PC-3 (cell line): Measurements from ENCODE around the gene PTTG2. TPM values are rescaled to one million over a fixed set of nuclear protein-coding genes. Genes with fewer than 3 reads are reported as not detected.

ENCODE experiments used
- ATAC-seq: fragments of 200-7000 bp; cut with Tn5 transposase; 2 replicates; pipeline ENCODE4 v1.9.1; 2020; ENCODE audit warnings: mild to moderate bottlenecking, moderate library complexity
- BruUV-seq: library from RNA; stranded (reverse); fragments of 400-500 nt; replicated peaks from 2 replicates; lab custom pipeline; 2021; lab: Mats Ljungman, UMichigan
- CTCF ChIA-PET: fragments of 300-600 bp; sonication (Branson Sonifier 250); formaldehyde crosslinking; loops from one replicate; lab custom pipeline; 2022; ENCODE audit warnings: antibody characterized with exemption; lab: Charles Lee
- POLR2A ChIA-PET: fragments of 300-600 bp; sonication (Branson Sonifier 250); formaldehyde crosslinking; loops from one replicate; lab custom pipeline; 2022; ENCODE audit warnings: antibody characterized with exemption; ENCODE audit not compliant: unreplicated experiment; lab: Charles Lee
- DNase-seq: peaks from one replicate; pipeline ENCODE4 v3.0.0-alpha.2; 2015
- H2AFZ ChIP-seq: fragments of 300-600 bp; sonication (generic); 2 replicates; pipeline ENCODE4 v1.6.0; 2016; ENCODE audit warnings: antibody characterized with exemption, low read length
- H3F3A ChIP-seq: fragments of 300-600 bp; sonication (generic); one replicate; pipeline ENCODE4 v1.6.0; 2017; ENCODE audit warnings: antibody characterized with exemption, low read length, control low read depth, mild to moderate bottlenecking; ENCODE audit not compliant: unreplicated experiment
- H3K27ac ChIP-seq: fragments of 300-600 bp; sonication (generic); 2 replicates; pipeline ENCODE4 v1.5.1; 2016; ENCODE audit warnings: mild to moderate bottlenecking, low read length
- H3K27me3 ChIP-seq: fragments of 300-600 bp; sonication (generic); 2 replicates; pipeline ENCODE4 v1.6.1; 2016; ENCODE audit warnings: low read length, mixed read lengths
- H3K36me3 ChIP-seq: fragments of 300-600 bp; sonication (generic); 2 replicates; pipeline ENCODE4 v1.6.1; 2016; ENCODE audit warnings: low read depth, mixed run types, low read length, mixed read lengths
- H3K4me1 ChIP-seq: fragments of 300-600 bp; sonication (generic); 2 replicates; pipeline ENCODE4 v1.5.1; 2016; ENCODE audit warnings: low read length; ENCODE audit not compliant: insufficient read depth
- H3K4me2 ChIP-seq: fragments of 300-600 bp; sonication (generic); 2 replicates; pipeline ENCODE4 v1.6.0; 2016; ENCODE audit warnings: low read length
- H3K4me3 ChIP-seq: fragments of 300-600 bp; sonication (generic); 2 replicates; pipeline ENCODE4 v1.5.1; 2016; ENCODE audit warnings: mild to moderate bottlenecking, low read length, mixed read lengths
- H3K79me2 ChIP-seq: fragments of 300-600 bp; sonication (generic); 2 replicates; pipeline ENCODE4 v1.6.1; 2017; ENCODE audit warnings: low read length, mixed read lengths
- H3K9ac ChIP-seq: fragments of 300-600 bp; sonication (generic); 2 replicates; pipeline ENCODE4 v1.6.0; 2016; ENCODE audit warnings: mild to moderate bottlenecking, low read length
- H3K9me2 ChIP-seq: fragments of 300-600 bp; sonication (generic); replicated peaks from 2 replicates; pipeline ENCODE4 v1.6.1; 2016; ENCODE audit warnings: mixed run types, low read length, mixed read lengths
- H3K9me3 ChIP-seq: fragments of 300-600 bp; sonication (generic); 2 replicates; pipeline ENCODE4 v1.6.1; 2016; ENCODE audit warnings: low read length, mixed read lengths
- H4K20me1 ChIP-seq: fragments of 300-600 bp; sonication (generic); 2 replicates; pipeline ENCODE4 v1.6.1; 2016; ENCODE audit warnings: low read length, mixed read lengths
- EZH2 ChIP-seq: fragments of 300-600 bp; sonication (generic); IDR thresholded peaks from one replicate; pipeline ENCODE4 v1.6.1; 2017; ENCODE audit warnings: antibody characterized with exemption, mild to moderate bottlenecking, low read length; ENCODE audit not compliant: unreplicated experiment
- EZH2phosphoT487 ChIP-seq: fragments of 300-600 bp; sonication (generic); IDR thresholded peaks from 2 replicates; pipeline ENCODE4 v1.6.1; 2018; ENCODE audit warnings: mild to moderate bottlenecking, antibody characterized with exemption, low read length, borderline replicate concordance
- intact Hi-C: fragments of 100-400 bp; cut with micrococcal nuclease; formaldehyde crosslinking; loops from 2 replicates; pipeline ENCODE4 v1.9.0; 2023
- total RNA-seq: library from RNA; depleted of rRNA; stranded (reverse); fragments of >200 nt; gene quantifications from 2 replicates; pipeline ENCODE4 v1.2.3, GENCODE V29; 2014
- TF ChIP-seq, protein P1 (sequence below): fragments of 300-600 bp; sonication (generic); conservative IDR thresholded peaks from 2 replicates; pipeline ENCODE4 v1.5.1; 2017; ENCODE audit warnings: antibody characterized with exemption, low read depth, mild to moderate bottlenecking, low read length

The PTTG2 gene
- total RNA-seq, 1 experiment from 2014 or later, result not detected

GRCh38 chr4:37958932-37959331, 1.3 kb upstream of the PTTG2 start:
- Histone ChIP-seq H2AFZ (no peak overlapping the region), H3K9me3 (no peaks in the 10 kb centered on the region), H3K4me1 (no peaks in the 10 kb centered on the region), H3K27me3 (no peaks in the 10 kb centered on the region), H4K20me1 (no peaks in the 10 kb centered on the region), H3K4me3 (no peak overlapping the region), H3K36me3 (no peaks in the 10 kb centered on the region), H3F3A (no peaks in the 10 kb centered on the region), H3K9me2 (no peaks in the 10 kb centered on the region), H3K4me2 (no peak overlapping the region), H3K79me2 (no peaks in the 10 kb centered on the region), H3K9ac (no peak overlapping the region), H3K27ac (no peak overlapping the region)
- DNase-seq (no peak), ATAC-seq (no peak)
- TF ChIP-seq EZH2phosphoT487 (no peak), EZH2 (no peak)
- TF ChIP-seq, protein P1, sequence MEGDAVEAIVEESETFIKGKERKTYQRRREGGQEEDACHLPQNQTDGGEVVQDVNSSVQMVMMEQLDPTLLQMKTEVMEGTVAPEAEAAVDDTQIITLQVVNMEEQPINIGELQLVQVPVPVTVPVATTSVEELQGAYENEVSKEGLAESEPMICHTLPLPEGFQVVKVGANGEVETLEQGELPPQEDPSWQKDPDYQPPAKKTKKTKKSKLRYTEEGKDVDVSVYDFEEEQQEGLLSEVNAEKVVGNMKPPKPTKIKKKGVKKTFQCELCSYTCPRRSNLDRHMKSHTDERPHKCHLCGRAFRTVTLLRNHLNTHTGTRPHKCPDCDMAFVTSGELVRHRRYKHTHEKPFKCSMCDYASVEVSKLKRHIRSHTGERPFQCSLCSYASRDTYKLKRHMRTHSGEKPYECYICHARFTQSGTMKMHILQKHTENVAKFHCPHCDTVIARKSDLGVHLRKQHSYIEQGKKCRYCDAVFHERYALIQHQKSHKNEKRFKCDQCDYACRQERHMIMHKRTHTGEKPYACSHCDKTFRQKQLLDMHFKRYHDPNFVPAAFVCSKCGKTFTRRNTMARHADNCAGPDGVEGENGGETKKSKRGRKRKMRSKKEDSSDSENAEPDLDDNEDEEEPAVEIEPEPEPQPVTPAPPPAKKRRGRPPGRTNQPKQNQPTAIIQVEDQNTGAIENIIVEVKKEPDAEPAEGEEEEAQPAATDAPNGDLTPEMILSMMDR, result no peak
- POLR2A ChIA-PET, result no interaction called here
- BruUV-seq, result no TSS peak
- CTCF ChIA-PET, result no interaction called here
- intact Hi-C loops, result no loop called here

DNA sequence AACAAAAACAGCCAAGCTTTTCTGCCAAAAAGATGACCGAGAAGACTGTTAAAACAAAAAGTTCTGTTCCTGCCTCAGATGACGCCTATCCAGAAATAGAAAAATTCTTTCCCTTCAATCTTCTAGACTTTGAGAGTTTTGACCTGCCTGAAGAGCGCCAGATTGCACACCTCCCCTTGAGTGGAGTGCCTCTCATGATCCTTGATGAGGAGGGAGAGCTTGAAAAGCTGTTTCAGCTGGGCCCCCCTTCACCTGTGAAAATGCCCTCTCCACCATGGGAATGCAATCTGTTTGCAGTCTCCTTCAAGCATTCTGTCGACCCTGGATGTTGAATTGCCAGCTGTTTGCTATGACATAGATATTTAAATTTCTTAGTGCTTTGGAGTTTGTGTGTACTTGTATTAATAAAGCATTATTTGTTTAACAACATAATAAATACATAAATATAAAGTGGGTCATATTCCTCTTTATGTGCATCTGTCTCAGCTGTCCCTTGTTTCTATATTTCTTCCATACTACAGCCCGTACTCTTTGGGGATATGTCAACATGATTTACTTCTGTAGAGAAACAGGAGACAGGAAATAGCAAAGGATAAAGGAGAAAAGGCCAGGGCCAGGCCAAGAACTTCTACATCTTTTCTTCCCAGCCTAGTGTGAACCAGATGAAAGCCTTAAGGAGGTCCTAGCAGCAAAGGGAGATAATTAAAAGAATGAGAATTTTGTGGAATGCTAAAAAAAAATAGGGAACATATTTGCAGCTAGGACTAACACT, 667 bp downstream of the PTTG2 start:
- Histone ChIP-seq H3K27ac (no peak overlapping the region), H2AFZ (no peak overlapping the region), H3K9me2 (no peaks in the 10 kb centered on the region), H3K9me3 (no peaks in the 10 kb centered on the region), H3K27me3 (no peaks in the 10 kb centered on the region), H3K36me3 (no peaks in the 10 kb centered on the region), H3K4me1 (no peaks in the 10 kb centered on the region), H3K4me3 (no peak overlapping the region), H3F3A (no peaks in the 10 kb centered on the region), H4K20me1 (no peaks in the 10 kb centered on the region), H3K9ac (no peak overlapping the region), H3K79me2 (no peaks in the 10 kb centered on the region), H3K4me2 (no peak overlapping the region)
- CTCF ChIA-PET, result no interaction called here
- intact Hi-C loops, result no loop called here
- POLR2A ChIA-PET, result no interaction called here
- DNase-seq (no peak), ATAC-seq (no peak)
- no TSS peak for BruUV-seq
- TF ChIP-seq EZH2 (no peak), EZH2phosphoT487 (no peak)
- TF ChIP-seq, protein P1, result no peak
